Neural crest cell (in vitro differentiated cells): ENCODE results near the gene OASL. TPM values are rescaled to one million over a fixed set of nuclear protein-coding genes. Genes with fewer than 3 reads are reported as not detected.
A peak's percentile ranks its signal among the peaks of the same experiment; 100 is the strongest.

Experiments used
- DNase-seq: peaks from one replicate; pipeline ENCODE4 v3.0.0; 2021; ENCODE audit warnings: low read depth, mixed read lengths, low spot score
- H3K27ac Mint-ChIP-seq: one replicate; pipeline ENCODE4 v1.8.0; 2021; ENCODE audit warnings: mild to moderate bottlenecking, mixed read lengths; ENCODE audit not compliant: unreplicated experiment
- H3K27me3 Mint-ChIP-seq: 2 replicates; pipeline ENCODE4 v1.8.0; 2021; ENCODE audit warnings: low read depth, mild to moderate bottlenecking, mixed read lengths
- H3K36me3 Mint-ChIP-seq: 2 replicates; pipeline ENCODE4 v1.8.0; 2021; ENCODE audit warnings: low read depth, mild to moderate bottlenecking, mixed read lengths
- H3K4me1 Mint-ChIP-seq: 2 replicates; pipeline ENCODE4 v1.8.0; 2021; ENCODE audit warnings: mixed read lengths
- H3K4me3 Mint-ChIP-seq: one replicate; pipeline ENCODE4 v1.8.0; 2021; ENCODE audit warnings: mild to moderate bottlenecking, mixed read lengths
- H3K9me3 Mint-ChIP-seq: 2 replicates; pipeline ENCODE4 v1.8.0; 2021; ENCODE audit warnings: mixed read lengths
- CTCF ChIP-seq: fragments of 200-600 bp; sonication (generic); conservative IDR thresholded peaks from 2 replicates; pipeline ENCODE4 v1.5.0; 2021; ENCODE audit warnings: antibody characterized with exemption, mild to moderate bottlenecking
- total RNA-seq: library from RNA; stranded (reverse); gene quantifications from 2 replicates; pipeline ENCODE4 v1.2.1, GENCODE V29; 2021

Gene OASL
- total RNA-seq, 1 donor from 2014 or later = not detected

GRCh38 chr12:121005346-121005815, 33.7 kb downstream of the OASL start:
- peak; percentile 56 for DNase-seq
- no peak overlapping the region for H3K27ac Mint-ChIP-seq
- H3K9me3 Mint-ChIP-seq = no peaks in the 10 kb centered on the region
- no peaks in the 10 kb centered on the region for H3K27me3 Mint-ChIP-seq
- H3K4me1 Mint-ChIP-seq = no peaks in the 10 kb centered on the region
- peak; percentile 72 for TF ChIP-seq CTCF
- H3K4me3 Mint-ChIP-seq = no peak overlapping the region
- peaks cover 7% of the 10 kb centered on the region for H3K36me3 Mint-ChIP-seq

- Mint-ChIP-seq H3K36me3 (peaks cover 7% of the 10 kb centered on the region), H3K4me1 (no peaks in the 10 kb centered on the region), H3K27me3 (no peaks in the 10 kb centered on the region)
These were observed 34.7 kb downstream of the OASL start for GRCh38 chr12:121004253-121004815.

GRCh38 chr12:121003650-121004049, 35.4 kb downstream of the OASL start:
- Mint-ChIP-seq H3K27me3 (no peaks in the 10 kb centered on the region), H3K4me3 (no peak overlapping the region), H3K36me3 (peaks cover 7% of the 10 kb centered on the region), H3K27ac (no peak overlapping the region), H3K4me1 (no peaks in the 10 kb centered on the region), H3K9me3 (no peaks in the 10 kb centered on the region)
- no peak for DNase-seq
- TF ChIP-seq CTCF = no peak

More at GRCh38 chr12:121004253-121004815, 34.7 kb downstream of the OASL start:
- DNase-seq = no peak
- H3K4me3 Mint-ChIP-seq = no peak overlapping the region
- H3K9me3 Mint-ChIP-seq = no peaks in the 10 kb centered on the region
- no peak overlapping the region for H3K27ac Mint-ChIP-seq
- TF ChIP-seq CTCF = no peak

DNA sequence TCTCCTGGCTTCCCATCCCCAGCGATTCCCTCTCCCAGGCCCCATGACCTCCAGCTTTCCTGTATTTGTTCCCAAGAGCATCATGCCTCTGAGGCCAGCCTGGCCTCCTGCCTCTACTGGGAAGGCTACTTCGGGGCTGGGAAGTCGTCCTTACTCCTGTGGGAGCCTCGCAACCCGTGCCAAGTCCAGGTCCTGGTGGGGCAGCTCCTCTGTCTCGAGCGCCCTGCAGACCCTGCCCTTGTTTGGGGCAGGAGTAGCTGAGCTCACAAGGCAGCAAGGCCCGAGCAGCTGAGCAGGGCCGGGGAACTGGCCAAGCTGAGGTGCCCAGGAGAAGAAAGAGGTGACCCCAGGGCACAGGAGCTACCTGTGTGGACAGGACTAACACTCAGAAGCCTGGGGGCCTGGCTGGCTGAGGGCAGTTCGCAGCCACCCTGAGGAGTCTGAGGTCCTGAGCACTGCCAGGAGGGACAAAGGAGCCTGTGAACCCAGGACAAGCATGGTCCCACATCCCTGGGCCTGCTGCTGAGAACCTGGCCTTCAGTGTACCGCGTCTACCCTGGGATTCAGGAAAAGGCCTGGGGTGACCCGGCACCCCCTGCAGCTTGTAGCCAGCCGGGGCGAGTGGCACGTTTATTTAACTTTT, 37.1 kb downstream of the OASL start:
- Mint-ChIP-seq H3K9me3 (no peaks in the 10 kb centered on the region), H3K27ac (no peak overlapping the region), H3K4me1 (no peaks in the 10 kb centered on the region), H3K4me3 (no peak overlapping the region), H3K36me3 (peaks cover 7% of the 10 kb centered on the region), H3K27me3 (no peaks in the 10 kb centered on the region)
- DNase-seq = no peak
- no peak for TF ChIP-seq CTCF

- Mint-ChIP-seq H3K36me3 (peaks cover 7% of the 10 kb centered on the region), H3K4me3 (no peak overlapping the region), H3K9me3 (no peaks in the 10 kb centered on the region), H3K4me1 (no peaks in the 10 kb centered on the region), H3K27me3 (no peaks in the 10 kb centered on the region), H3K27ac (no peak overlapping the region)
- no peak for DNase-seq
- TF ChIP-seq CTCF = no peak
These were observed 38.0 kb downstream of the OASL start for GRCh38 chr12:121001060-121001459.
